ENCODE results near the gene TBCD.

Gene TBCD

GRCh38 chr17:82709024-82709675, 42.7 kb upstream of the TBCD start:
- H3K4me3 ChIP-seq: no peak overlapping the region
- TF ChIP-seq CTCF (IDR thresholded peaks at IDR 0.05): no peak
- H3K27ac ChIP-seq: no peak overlapping the region
- no peak for DNase-seq (ENCODE audit: low spot score)

GRCh38 chr17:82709676-82710498, 42.0 kb upstream of the TBCD start:
- Histone ChIP-seq H3K27ac (no peak overlapping the region), H3K4me3 (no peak overlapping the region)
- no peak for DNase-seq (ENCODE audit: low spot score)
- TF ChIP-seq CTCF (IDR thresholded peaks at IDR 0.05): no peak

- Histone ChIP-seq H3K27ac (no peak overlapping the region), H3K4me3 (no peak overlapping the region)
- no peak for TF ChIP-seq CTCF (IDR thresholded peaks at IDR 0.05)
- no peak for DNase-seq (ENCODE audit: low spot score)
Measured at GRCh38 chr17:82710499-82711232, 41.2 kb upstream of the TBCD start.

- Histone ChIP-seq H3K27ac (no peak overlapping the region), H3K4me3 (no peak overlapping the region)
- TF ChIP-seq CTCF (IDR thresholded peaks at IDR 0.05): no peak
- DNase-seq (ENCODE audit: low spot score): no peak
Measured at GRCh38 chr17:82713071-82713723, 38.7 kb upstream of the TBCD start.

- H3K27ac ChIP-seq: peak within 1 kb of the TSS; percentile 66 to 75
- peak; percentile 94 for DNase-seq (ENCODE audit: low spot score)
- peak within 1 kb of the TSS; percentile 92 for H3K4me3 ChIP-seq
- TF ChIP-seq CTCF (IDR thresholded peaks at IDR 0.05): no peak
Measured at GRCh38 chr17:82716203-82717010, 35.5 kb upstream of the TBCD start, which contains the start of gene FN3KRP. FN3KRP (plus strand) TSS chr17:82716706; CDS start chr17:82716756, 50 bp downstream.
